ENCODE results near the gene ZNF532. TPM values are rescaled to one million over a fixed set of nuclear protein-coding genes. Genes with fewer than 3 reads are reported as not detected.

Gene ZNF532
- polyA plus RNA-seq, 3 donors: 0.76 to 18.5 (median 1.7) TPM

- intact Hi-C loops (cut with micrococcal nuclease): no loop called here
- Histone ChIP-seq H2AFZ (ENCODE audit: insufficient read depth, low read depth, low read length, poor library complexity, severe bottlenecking) (no peak overlapping the region), H3K79me2 (ENCODE audit: insufficient read depth, low read length) (no peaks in the 10 kb centered on the region), H3K9ac (ENCODE audit: insufficient read depth, low read length, poor library complexity, severe bottlenecking) (no peak overlapping the region), H3K36me3 (replicated peaks in 1 of 2; ENCODE audit: control insufficient read depth in 1 of 2, insufficient read depth in 2 of 2, low read length in 2 of 2) (peaks cover 0 to 3% of the 10 kb centered on the region in 2 donors), H3K4me2 (replicated peaks; ENCODE audit: extremely low read depth, low read length, poor library complexity, severe bottlenecking) (no peak overlapping the region), H3K27ac (ENCODE audit: low read depth in 1 of 2, low read length in 2 of 2) (no peak overlapping the region), H3K9me3 (replicated peaks in 1 of 2; ENCODE audit: control insufficient read depth in 1 of 2, insufficient read depth in 1 of 2, low read length in 2 of 2) (no peaks in the 10 kb centered on the region), H3K4me3 (replicated peaks in 1 of 3; ENCODE audit: low read depth in 2 of 3, low read length in 3 of 3) (no peak overlapping the region), H3K27me3 (ENCODE audit: control insufficient read depth in 2 of 2, insufficient read depth in 2 of 2, low read length in 2 of 2) (no peaks in the 10 kb centered on the region), H3K4me1 (ENCODE audit: control insufficient read depth in 1 of 2, insufficient read depth in 2 of 2, low read length in 2 of 2) (no peaks in the 10 kb centered on the region), H4K20me1 (ENCODE audit: insufficient read depth, low read length) (no peaks in the 10 kb centered on the region)
- Mint-ChIP-seq H3K4me3 (no peak overlapping the region), H3K27me3 (ENCODE audit: low read depth in 3 of 3) (peaks cover 0 to 4% (median 2%) of the 10 kb centered on the region in 3 donors), H3K4me1 (no peaks in the 10 kb centered on the region), H3K9me3 (no peaks in the 10 kb centered on the region), H3K36me3 (peaks cover 0 to 12% of the 10 kb centered on the region in 2 donors), H3K27ac (no peak overlapping the region)
- DNase-seq: no peak
- TF ChIP-seq CTCF (IDR thresholded peaks at IDR 0.05): no peak
- WGBS (ENCODE audit: insufficient coverage): no CpG with 5 or more reads among the region's 3 CpGs
Observed at GRCh38 chr18:58958628-58959027, 94.0 kb downstream of the ZNF532 start.

- H3K4me2 ChIP-seq (replicated peaks; ENCODE audit: extremely low read depth, low read length, poor library complexity, severe bottlenecking): no peak overlapping the region
- H4K20me1 ChIP-seq (ENCODE audit: insufficient read depth, low read length): no peaks in the 10 kb centered on the region
- H3K36me3 ChIP-seq (replicated peaks in 1 of 2; ENCODE audit: control insufficient read depth in 1 of 2, insufficient read depth in 2 of 2, low read length in 2 of 2): no peaks in the 10 kb centered on the region
- H3K4me1 ChIP-seq (ENCODE audit: control insufficient read depth in 1 of 2, insufficient read depth in 2 of 2, low read length in 2 of 2): no peaks in the 10 kb centered on the region
- no peaks in the 10 kb centered on the region for H3K9me3 Mint-ChIP-seq
- WGBS (ENCODE audit: insufficient coverage): no CpG with 5 or more reads among the region's 1 CpG
- H3K9ac ChIP-seq (ENCODE audit: insufficient read depth, low read length, poor library complexity, severe bottlenecking): no peak overlapping the region
- H3K27me3 ChIP-seq (ENCODE audit: control insufficient read depth in 2 of 2, insufficient read depth in 2 of 2, low read length in 2 of 2): no peaks in the 10 kb centered on the region
- no peaks in the 10 kb centered on the region for H3K79me2 ChIP-seq (ENCODE audit: insufficient read depth, low read length)
- H3K36me3 Mint-ChIP-seq: peaks cover 0 to 7% of the 10 kb centered on the region in 2 donors
- TF ChIP-seq CTCF (IDR thresholded peaks at IDR 0.05): no peak
- H2AFZ ChIP-seq (ENCODE audit: insufficient read depth, low read depth, low read length, poor library complexity, severe bottlenecking): no peak overlapping the region
- H3K27me3 Mint-ChIP-seq (ENCODE audit: low read depth in 3 of 3): peaks cover 0 to 4% (median 0%) of the 10 kb centered on the region in 3 donors
- H3K4me1 Mint-ChIP-seq: peaks cover 2% of the 10 kb centered on the region
- no peak overlapping the region for H3K4me3 ChIP-seq (replicated peaks in 1 of 3; ENCODE audit: low read depth in 2 of 3, low read length in 3 of 3)
- intact Hi-C loops (cut with micrococcal nuclease): no loop called here
- no peak for DNase-seq
- no peak overlapping the region for H3K27ac ChIP-seq (ENCODE audit: low read depth in 1 of 2, low read length in 2 of 2)
- H3K27ac Mint-ChIP-seq: no peak overlapping the region
- no peak overlapping the region for H3K4me3 Mint-ChIP-seq
- no peaks in the 10 kb centered on the region for H3K9me3 ChIP-seq (replicated peaks in 1 of 2; ENCODE audit: control insufficient read depth in 1 of 2, insufficient read depth in 1 of 2, low read length in 2 of 2)
Observed at GRCh38 chr18:58960508-58960907, 95.8 kb downstream of the ZNF532 start.

Measured in CD14-positive monocyte (primary cell).